HG03354 (cell line): Measurements from ENCODE around the gene OXSR1.

ENCODE experiments used
- ATAC-seq: cut with Tn5 transposase; IDR thresholded peaks from one replicate; pipeline ENCODE4 v1.9.1; 2021; ENCODE audit warnings: mild to moderate bottlenecking; ENCODE audit not compliant: unreplicated experiment, poor library complexity, severe bottlenecking

Gene OXSR1

DNA sequence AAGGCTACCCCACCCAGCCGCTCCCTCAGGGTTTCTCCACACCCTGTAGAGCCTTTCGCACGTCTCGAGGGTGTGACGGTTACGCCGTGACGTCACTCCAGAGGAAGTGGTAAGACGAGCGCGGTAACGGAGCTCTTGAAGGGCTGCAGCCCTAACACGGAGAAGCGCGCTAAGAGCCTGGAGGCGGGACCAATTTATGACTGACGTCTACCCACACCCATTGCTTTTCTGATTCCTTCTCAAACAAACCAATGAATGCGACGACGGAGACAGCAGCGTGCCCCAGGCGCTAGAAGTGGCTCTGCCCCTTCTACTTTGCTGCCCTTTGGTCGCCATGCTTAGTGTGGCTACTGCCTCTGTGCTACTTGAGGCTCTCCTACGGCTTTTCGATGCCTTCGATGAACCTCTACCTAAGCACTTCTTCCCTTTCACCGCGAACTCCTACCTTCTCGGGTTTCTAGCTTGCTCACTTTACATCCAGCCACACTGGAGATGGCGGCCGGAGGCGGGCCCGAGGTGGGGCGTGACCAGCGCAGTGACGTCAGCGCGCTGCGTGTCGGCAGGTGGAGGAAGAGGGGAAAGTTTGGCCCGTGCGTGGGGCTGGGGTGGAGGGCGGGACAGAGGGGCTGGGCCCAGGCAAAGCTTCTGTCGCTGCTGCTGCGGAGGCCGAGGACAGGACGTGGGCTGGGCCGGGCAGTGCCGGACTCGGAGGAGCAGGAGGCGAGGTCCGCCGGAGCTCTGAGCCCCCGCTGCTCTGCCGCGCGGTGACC lies at the start of gene OXSR1:
Gene OXSR1 (plus strand): TSS at position 586 of the 770 bp plus-strand sequence. CDS start 340 bp downstream, outside the sequence.
- peak; percentile 93 for ATAC-seq

DNA sequence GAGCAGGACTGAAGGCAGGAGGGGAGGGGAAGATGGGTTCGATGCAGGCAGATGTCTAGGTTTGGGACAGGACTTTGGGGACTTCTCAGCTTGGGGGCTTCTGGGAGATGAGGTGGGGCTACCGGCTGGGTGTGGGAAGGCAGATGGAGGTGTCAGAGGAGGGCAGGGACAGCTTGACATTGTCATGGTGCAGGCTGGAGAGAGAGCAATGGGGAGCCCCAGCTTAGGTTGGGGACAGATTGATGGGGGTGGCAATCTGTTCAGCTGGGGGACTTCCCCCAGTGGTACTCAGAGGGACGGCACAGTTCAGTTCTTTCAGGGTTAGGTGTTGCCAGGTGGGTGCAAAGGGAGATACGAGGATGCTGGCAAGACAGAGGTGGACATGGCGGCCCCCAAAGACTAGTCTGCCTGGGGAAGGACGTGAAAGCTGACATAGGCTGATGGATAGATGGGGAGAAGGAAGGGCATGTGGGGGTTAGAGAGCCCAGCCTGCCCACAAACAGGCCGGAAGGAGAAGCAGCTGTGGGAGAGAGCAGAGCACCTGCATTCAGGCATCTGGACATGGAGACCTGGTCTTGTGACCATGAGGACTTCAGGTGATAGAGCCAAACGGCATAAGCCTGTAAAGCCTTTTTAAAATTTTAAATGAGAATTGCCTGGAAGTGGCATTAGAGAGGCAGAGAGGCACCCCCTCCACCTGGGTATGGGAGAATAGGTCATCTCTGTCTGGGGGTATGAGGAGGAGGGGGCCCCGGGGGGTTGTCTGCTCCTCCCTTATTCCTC lies 49.5 kb upstream of the OXSR1 start:
- ATAC-seq: no peak

DNA sequence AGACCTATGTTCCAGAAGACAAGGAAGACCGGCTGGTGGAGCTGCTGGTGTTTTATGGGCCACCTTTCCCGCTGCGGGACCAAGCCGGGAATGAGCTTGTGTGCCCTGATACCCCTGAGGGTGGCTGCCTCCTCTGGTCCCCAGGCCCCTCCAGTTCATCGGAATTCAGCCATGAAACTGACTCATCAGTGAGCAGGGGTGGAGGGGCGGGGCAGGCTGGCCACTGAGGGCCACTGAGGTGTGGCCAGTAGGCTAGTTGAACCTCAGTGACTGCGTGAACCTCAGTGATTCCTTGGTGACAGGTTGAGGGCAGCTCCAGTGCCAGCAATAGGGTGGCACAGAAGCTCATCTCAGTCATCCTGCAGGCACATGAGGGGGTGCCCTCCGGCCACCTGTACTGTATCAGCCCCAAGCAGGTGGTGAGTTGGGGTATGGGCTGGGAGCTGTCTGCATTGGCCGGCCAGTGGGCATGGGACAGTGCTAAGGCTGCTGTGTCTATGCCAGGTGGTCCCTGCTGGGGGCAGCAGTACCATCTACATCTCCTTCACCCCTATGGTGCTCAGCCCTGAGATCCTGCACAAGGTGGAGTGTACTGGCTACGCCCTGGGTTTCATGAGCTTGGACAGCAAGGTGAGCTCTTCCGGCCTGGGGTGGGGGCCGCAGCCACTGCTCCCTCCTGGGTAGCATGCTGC lies 48.7 kb upstream of the OXSR1 start:
- no peak for ATAC-seq

DNA sequence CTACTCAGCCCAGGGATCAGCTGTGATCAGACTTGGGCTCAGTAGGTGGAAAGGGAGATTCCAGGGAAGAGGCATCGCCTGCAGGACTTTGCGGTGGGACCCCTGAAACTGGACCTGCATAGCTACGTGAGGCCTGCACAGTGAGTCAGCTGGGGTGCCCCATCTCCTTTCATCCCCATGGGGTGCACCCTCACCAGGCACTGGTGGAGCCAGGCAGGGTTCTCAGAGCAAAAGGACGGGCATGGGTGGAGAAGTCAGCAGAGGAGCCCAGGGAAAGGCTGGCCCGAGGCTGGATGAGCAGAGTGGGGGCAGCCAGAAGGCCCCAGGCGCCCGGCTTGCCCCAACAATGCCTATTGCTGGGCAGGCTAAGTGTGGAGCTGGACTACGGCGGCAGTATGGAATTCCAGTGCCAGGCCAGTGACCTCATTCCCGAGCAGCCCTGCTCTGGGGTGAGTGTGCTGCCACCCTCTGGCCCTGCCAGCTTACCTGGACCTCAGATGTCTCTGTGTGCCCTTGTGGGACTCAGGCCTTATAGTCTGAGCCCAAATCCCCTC lies 48.1 kb upstream of the OXSR1 start:
- ATAC-seq: no peak

DNA sequence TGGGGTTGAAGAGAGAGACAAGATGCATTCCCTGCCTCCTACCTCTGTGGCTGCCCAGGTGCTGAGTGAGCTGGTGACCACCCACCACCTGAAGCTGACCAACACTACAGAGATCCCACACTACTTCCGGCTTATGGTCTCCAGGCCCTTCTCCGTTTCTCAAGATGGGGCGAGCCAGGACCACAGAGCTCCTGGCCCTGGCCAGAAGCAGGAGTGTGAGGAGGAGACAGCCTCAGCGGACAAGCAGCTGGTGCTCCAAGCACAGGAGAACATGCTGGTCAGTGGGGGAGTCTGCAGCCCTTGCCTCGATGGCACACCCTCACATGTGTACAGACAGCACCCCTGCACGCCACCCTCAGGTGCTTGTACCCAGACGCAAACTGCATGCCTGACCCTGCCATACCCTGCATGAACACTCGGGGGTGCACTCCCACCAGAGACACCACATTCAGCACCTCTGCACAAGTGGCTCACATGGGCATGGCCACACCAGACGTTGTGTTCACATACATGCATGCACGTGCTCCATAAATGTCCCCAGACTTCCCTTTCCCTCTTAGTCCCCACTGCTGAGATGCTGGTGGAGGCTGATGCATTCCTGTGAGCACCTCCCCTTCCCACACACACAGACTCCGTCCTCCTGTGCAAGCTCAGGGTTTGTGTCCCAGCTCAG lies 47.5 kb upstream of the OXSR1 start:
- ATAC-seq: peak; percentile 81

DNA sequence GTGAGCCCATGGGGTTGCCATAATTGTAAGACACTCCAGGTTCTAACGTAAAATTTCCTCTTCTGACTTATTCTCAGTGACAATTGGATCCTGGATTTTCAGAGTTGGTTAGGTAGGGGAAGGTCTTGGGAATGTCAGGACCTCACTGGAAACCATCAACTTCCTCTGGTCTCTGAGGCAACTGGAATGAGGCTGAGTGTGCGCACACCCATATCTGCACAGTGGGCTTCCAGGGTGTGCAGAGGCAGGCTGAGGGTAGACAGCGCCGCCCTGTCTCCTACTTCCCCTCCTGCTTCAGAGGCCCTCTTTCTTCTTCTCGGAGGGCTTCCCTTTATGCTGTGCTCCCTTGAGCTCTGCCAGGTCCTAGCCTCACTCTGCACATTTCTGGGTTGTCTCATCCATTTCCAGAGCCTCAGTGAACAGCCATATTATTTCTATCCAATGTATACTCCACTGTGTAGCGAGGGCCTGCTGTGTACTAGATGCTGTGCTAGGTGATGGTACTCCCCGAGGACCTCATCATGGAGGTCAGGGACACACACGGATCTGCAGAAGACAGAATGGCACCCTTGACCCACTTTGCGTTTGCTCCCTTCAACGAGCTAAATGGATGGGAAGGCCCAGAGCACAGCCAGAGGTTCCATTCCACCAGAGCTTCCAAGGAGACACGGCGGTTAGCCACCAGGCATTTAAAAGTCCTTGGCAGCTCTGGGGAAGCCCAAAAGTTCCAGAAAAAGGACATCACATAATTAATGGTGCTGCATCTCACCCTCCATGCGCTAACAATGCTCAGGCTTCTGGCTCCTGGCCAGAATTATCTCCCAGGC lies 46.7 kb upstream of the OXSR1 start:
- no peak for ATAC-seq

DNA sequence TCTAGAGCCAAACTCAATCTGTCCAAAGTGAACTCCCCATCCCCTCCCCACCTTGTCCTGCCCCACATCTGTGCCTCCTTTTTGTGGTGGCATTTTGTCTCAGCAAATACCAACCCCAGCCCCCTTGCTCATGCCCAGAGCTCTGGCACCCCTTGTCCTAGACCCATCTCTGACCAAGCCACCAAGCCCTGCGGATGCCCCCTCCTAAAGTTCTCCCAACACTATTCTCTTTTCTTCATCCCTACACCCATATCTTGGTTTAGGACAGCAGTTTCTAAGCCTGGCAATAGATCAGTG lies 46.1 kb upstream of the OXSR1 start:
- ATAC-seq: no peak

DNA sequence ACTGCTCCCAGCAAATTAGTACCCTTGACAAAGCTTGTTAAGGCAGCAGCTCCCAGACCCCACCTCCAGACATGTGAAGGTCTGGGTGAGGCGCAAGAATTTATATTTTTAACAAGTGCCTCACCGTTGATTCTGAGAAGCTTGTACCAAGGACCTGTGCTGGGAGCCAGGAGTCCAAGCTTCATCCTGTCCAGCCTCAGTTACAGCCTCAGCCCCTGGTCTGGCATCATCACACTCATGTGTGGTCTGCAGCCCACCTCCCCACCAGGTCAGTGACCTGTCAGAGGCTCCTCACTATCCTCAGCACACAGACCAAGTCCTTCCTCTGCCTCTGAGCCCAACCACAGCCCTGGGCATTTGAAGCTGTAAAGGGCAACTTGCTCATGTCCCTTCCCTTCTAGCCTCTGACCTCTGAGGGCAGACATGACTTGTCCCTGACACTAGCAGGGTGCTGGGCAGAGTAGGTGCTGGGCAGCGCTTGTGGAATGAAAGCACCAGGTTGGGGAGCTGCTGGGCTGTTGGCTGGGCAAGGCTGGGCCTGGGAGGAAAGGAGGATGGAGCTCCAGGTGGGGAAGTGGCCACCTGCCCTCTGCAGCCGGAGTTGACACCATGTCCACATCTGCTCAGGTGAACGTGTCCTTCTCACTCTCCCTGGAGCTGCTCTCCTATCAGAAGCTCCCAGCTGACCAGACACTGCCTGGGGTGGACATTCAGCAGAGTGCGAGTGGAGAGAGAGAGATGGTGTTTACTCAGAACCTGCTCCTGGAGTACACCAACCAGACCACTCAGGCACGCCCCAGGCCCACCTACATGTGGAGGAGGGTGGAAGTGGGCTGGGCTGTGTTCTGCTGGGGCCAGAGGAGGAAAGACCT lies 45.3 kb upstream of the OXSR1 start:
- ATAC-seq: no peak

DNA sequence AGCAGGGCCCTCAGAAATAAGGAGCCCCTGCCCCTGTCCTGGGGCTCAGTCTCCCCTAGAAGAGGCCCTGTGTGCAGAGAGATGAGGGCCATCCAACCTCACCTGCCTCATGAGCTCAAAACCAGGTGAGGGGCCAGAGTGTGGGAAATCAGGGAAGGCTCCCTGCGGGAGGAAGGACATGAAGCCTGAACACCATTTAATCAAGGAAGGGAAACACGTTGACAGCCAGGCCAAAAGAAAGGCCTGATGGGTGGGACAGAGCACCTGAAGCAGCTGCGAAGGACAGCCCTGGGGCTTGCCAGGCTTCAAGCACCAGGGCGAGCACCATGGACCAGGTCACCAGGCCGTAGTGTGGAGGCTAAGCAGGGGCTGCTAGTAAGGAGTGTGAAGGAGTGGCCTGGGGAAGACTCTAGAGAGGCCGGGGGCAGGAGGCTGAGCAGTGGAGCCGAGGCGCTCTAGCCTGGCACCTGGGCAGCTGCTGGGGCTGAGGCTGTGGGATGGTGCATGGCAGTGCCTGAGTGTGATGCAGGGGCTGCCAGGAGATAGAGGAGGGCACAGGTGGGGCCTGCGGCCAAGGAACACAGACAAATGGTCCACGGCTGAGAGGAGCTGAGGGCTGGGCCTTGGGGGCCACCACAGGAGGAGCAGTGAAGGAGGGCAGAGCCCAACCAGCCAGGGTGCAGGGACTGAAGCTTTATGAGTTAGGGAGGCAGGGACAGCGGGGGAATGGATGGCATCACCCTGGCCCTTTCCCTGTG lies 44.5 kb upstream of the OXSR1 start:
- ATAC-seq: no peak

DNA sequence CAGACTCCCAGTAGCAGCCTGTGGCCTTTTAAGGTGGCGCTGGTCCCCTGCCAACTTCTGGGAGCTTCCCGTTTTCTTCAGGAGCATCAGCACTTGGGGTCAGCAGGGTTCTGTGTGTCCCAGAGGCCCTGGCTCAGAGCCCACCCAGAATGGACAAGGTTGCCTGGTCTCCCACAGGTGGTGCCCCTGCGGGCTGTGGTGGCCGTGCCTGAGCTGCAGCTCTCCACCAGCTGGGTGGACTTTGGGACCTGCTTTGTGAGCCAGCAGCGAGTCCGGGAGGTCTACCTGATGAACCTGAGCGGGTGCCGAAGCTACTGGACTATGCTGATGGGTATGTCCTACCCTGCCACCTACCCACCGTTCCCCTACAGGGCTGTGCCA lies 43.9 kb upstream of the OXSR1 start:
- no peak for ATAC-seq

DNA sequence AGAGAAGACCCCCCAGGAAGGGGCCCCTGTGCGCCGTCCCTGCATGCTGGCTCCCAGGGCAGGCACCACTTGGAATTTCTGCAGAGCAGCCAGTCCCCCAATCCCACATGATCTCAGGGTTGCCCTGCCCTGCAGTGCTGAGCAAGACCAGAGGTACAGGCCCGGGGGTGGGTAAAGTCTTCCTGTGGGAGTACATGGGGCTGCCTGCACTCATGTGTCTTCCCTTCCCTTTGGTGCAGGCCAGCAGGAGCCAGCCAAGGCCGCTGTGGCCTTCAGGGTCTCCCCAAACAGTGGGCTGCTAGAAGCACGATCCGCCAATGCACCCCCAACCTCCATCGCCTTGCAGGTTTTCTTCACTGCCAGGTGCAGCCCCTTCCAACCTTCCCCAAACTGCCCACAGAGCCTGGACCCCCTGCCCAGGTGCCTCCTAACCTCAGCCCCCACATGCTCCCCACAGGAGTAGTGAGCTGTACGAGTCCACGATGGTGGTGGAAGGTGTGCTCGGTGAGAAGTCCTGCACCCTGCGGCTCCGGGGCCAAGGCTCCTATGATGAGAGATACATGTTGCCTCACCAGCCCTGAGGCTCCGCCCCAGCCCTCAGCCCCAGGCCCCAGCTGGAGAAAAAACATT lies 43.4 kb upstream of the OXSR1 start:
- ATAC-seq: no peak

DNA sequence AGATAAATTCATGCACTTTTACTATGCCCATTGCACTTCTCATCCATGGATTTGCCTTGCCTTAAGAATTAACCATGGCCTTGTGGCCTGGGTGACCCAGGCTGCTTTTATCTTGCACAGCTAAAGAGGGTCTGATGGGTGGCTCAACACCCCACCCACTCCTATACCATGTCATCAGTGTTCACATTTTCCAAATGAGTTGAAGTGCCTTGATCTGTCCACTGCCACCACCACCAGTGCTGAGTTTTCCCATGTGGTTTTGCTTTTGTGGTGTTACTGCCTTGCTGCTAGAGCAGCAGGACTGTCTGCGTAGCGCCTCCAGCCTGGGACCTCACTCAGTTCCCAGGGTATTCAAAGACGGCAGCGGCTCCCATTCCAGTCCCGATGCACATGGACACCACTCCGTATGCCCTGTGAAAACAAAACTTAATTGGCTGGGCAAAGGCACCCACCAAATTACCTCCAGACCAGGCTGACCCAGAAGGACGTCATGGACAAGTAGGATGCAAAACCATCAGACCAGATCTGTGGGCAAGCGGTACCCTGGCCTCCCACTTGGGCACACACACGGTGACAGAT lies 42.5 kb upstream of the OXSR1 start:
- ATAC-seq: no peak

DNA sequence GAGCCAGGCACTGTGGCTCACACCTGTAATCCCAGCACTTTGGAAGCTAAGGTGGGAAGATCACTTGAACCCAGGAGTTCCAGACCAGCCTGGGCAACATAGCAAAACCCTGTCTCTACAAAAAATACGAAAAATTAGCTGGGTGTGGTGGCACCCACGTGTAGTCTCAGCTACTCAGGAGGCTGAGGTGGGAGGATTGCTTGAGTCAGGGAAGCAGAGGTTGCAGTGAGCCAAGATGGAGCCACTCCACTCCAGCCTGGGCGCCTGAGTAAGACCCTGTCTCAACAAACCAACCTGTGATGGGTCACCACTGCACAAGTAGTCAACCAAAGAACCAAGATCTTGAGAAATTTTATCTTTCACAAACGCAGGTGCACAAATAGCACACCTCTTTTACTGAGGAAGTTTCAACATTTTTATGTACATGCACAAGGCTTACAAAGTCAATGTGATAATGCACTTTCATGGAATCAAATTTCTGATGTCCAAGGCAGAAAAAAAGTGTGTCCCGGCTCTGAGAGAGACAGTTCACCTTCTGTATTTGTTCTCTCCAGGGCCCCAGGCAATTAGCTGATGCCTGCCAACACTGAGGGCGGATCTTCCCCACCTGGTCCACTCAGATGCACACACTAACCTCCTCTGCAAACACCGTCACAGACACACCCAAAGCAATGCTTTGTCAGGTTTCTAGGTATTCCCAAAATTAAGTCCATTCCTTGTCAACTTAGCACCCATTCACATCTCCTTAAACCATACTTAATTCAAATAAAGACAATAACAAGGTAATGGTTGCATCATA lies 40.8 kb upstream of the OXSR1 start:
- no peak for ATAC-seq

DNA sequence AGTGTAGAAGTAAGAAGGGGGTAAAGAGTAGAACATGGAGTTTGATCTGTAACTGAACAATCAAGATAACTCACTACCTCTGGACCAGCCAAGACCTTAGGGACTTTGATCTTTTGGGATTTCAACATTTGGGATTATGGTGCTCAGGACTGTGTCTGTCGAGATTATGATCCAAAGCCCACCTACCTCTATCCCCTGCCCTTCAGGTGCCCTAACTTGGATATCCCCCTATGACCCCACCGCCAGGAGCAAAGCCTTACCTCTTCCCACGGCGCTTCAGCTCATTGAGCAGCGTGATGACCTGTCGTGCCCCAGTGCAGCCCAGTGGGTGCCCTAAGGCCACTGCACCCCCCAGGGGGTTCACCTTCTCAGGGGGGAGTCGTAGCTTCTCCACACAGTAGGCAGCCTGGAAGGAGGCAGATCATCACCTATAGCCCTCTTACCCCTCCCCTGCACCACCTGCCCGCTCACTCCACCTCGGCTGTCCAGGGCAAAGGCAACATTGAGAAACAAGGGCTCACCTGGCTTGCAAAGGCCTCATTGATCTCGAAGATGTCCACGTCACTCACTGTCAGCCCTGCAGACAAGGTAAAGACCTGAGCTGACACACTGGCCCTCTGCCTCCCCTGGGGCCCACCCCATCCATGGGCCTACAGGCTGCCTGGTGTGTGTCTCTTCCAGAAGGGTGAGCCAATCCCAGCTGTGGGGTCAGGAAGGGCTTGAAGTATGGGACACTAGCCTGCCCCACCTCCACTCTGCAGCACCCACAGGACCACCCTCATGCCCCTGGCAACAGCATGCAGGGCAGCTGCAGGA lies 39.8 kb upstream of the OXSR1 start:
- ATAC-seq: no peak
